Aorta (tissue), 5 donors: Measurements from ENCODE around the gene RSAD1. TPM values are rescaled to one million over a fixed set of nuclear protein-coding genes. Genes with fewer than 3 reads are reported as not detected.

Experiments used
- ATAC-seq: fragments of 200-7000 bp; cut with Tn5 transposase; one replicate; pipeline ENCODE4 v1.9.1; 2022; ENCODE audit warnings: moderate library complexity; ENCODE audit not compliant: low FRiP score
- DNase-seq, 2 donors: peaks; one replicate each; pipeline ENCODE4 v3.0.0-alpha.2; 2020
- H3K27ac ChIP-seq, 2 donors: one replicate each; pipeline ENCODE4 v1.5.1; 2013; ENCODE audit warnings: low read length in 2 of 2, mild to moderate bottlenecking in 2 of 2, moderate library complexity in 2 of 2, control low read depth in 1 of 2, inconsistent platforms in 1 of 2, low read depth in 1 of 2
- H3K27me3 ChIP-seq, 2 donors: one replicate each; pipeline ENCODE4 v1.6.1; 2013; ENCODE audit warnings: control low read depth in 1 of 2, low read length in 1 of 2, mild to moderate bottlenecking in 1 of 2, moderate library complexity in 1 of 2; ENCODE audit not compliant: insufficient read depth in 2 of 2, control insufficient read depth in 1 of 2
- H3K36me3 ChIP-seq, 2 donors: one replicate each; pipeline ENCODE4 v1.6.1; 2013; ENCODE audit warnings: control low read depth in 1 of 2, low read length in 1 of 2, mild to moderate bottlenecking in 1 of 2; ENCODE audit not compliant: insufficient read depth in 2 of 2, control insufficient read depth in 1 of 2
- H3K4me1 ChIP-seq, 2 donors: one replicate each; pipeline ENCODE4 v1.6.1; 2013; ENCODE audit warnings: low read length in 2 of 2, control low read depth in 1 of 2, mild to moderate bottlenecking in 1 of 2, moderate library complexity in 1 of 2; ENCODE audit not compliant: insufficient read depth in 2 of 2, control insufficient read depth in 1 of 2
- H3K4me3 ChIP-seq, 2 donors: one replicate each; pipeline ENCODE4 v1.5.1; 2013; ENCODE audit warnings: low read length in 2 of 2, control low read depth in 1 of 2, mild to moderate bottlenecking in 1 of 2
- H3K9me3 ChIP-seq: one replicate; pipeline ENCODE4 v1.6.1; 2013; ENCODE audit warnings: mild to moderate bottlenecking, low read length; ENCODE audit not compliant: control insufficient read depth
- WGBS, 2 donors: extraction: QIAGEN DNeasy Blood & Tissue Kit; methylation state at CpG; one replicate each; pipeline ENCODE4 v1.1.7; 2013; 5-methylcytosine and 5-hydroxymethylcytosine counted together
- intact Hi-C, 2 donors: fragments of 100-400 bp; cut with DNase I; formaldehyde crosslinking; loops; one replicate each; pipeline versions ENCODE4 v1.14.2 to v1.15.0; 2022
- polyA plus RNA-seq, 2 donors: library from polyadenylated mRNA; stranded (reverse); fragments of 200-250 nt; gene quantifications; one replicate each; pipeline ENCODE4 v1.2.3, GENCODE V29; 2013
- total RNA-seq, 2 donors: library from RNA; stranded (reverse); fragmentation: NEBNext Ultra II Directional; extraction: Animal tissue kit (Norgen Biotek cat#: 25700); gene quantifications; one replicate each; pipeline ENCODE4 v1.2.1, GENCODE V29; 2021
- donor health status: healthy with polysubstance abuse.
- donor health status: Bipolar disorder and iron deficiency.
- donor health status: DM: no; HTN: no; CAD: no.
- donor health status: DM: no; HTN: no; CAD: no.
- donor health status: DM: yes; HTN: yes; CAD: no.

Gene RSAD1
- total and polyA plus RNA-seq, 4 donors, result 12.1 to 42.3 (median 35.7) TPM

GRCh38 chr17:50481648-50482047 is 3.0 kb downstream of the RSAD1 start:
- intact Hi-C loops, result loop anchor here (2.0 to 5.0 kb wide), 7 partner anchors 61 to 491 kb away; no protein-coding TSS in a partner anchor
- WGBS, 2 donors, result 81 to 87% methylated on average over 4 of the region's 4 CpGs
- no peaks in the 10 kb centered on the region for H3K4me1 ChIP-seq
- H3K9me3 ChIP-seq, result no peaks in the 10 kb centered on the region
- no peaks in the 10 kb centered on the region for H3K27me3 ChIP-seq
- H3K36me3 ChIP-seq, result peaks cover 0 to 5% of the 10 kb centered on the region in 2 donors
- H3K27ac ChIP-seq, result no peak overlapping the region
- H3K4me3 ChIP-seq, result no peak overlapping the region
- no peak for ATAC-seq
- no peak for DNase-seq

DNA sequence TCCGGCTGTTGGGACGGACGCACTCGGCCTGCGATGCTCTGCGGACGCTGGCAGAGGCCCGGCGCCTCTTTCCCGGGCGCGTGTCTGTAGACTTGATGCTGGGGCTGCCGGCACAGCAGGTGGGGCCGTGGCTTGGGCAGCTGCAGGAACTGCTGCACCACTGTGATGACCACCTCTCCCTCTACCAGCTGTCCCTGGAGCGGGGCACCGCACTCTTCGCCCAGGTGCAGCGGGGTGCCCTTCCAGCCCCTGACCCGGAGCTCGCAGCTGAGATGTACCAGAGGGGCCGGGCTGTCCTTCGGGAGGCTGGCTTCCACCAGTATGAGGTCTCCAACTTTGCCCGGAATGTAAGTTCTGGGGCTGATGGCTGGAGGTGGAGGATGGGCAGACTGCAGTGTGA is 3.5 kb downstream of the RSAD1 start:
- Histone ChIP-seq H3K27me3 (no peaks in the 10 kb centered on the region), H3K27ac (peak overlapping the region in 1 of 2 donors; percentile 67), H3K36me3 (peaks cover 0 to 5% of the 10 kb centered on the region in 2 donors), H3K4me1 (no peaks in the 10 kb centered on the region), H3K4me3 (no peak overlapping the region), H3K9me3 (no peaks in the 10 kb centered on the region)
- 82% methylated on average over 23 of the region's 23 CpGs for WGBS, 2 donors
- ATAC-seq, result no peak
- peak in 1 of 2 donors; percentile 76 for DNase-seq
- intact Hi-C loops, result loop anchor here (2.0 to 5.0 kb wide), 7 partner anchors 60 to 490 kb away; no protein-coding TSS in a partner anchor

DNA sequence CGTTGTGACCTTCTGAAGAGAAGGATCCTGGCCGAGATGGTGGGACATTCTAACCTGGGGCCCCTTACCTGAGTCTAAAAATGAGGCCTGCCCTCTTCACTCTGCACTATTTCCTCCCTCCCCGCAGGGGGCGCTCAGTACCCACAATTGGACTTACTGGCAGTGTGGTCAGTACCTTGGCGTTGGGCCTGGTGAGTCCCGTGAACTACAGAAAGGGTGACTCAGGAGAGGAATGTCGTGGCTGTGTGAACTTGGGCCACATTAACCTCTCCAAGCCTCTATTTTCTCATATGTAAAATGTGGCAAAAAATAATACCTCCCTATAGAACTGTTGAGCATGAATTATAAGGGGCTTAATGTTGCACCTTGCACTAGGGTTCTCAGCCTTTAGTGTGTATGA is 3.9 kb downstream of the RSAD1 start:
- H3K36me3 ChIP-seq, result peaks cover 0 to 5% of the 10 kb centered on the region in 2 donors
- no peak overlapping the region for H3K4me3 ChIP-seq
- peak; percentile 97 to 98 for DNase-seq
- WGBS, 2 donors, result 6 to 9% methylated on average over 7 of the region's 7 CpGs
- ATAC-seq, result peak; percentile 90
- intact Hi-C loops, result loop anchor here (2.0 to 5.0 kb wide), 7 partner anchors 60 to 490 kb away; no protein-coding TSS in a partner anchor
- H3K27ac ChIP-seq, result peak overlapping the region in 1 of 2 donors; percentile 67
- H3K4me1 ChIP-seq, result no peaks in the 10 kb centered on the region
- no peaks in the 10 kb centered on the region for H3K9me3 ChIP-seq
- H3K27me3 ChIP-seq, result no peaks in the 10 kb centered on the region

DNA sequence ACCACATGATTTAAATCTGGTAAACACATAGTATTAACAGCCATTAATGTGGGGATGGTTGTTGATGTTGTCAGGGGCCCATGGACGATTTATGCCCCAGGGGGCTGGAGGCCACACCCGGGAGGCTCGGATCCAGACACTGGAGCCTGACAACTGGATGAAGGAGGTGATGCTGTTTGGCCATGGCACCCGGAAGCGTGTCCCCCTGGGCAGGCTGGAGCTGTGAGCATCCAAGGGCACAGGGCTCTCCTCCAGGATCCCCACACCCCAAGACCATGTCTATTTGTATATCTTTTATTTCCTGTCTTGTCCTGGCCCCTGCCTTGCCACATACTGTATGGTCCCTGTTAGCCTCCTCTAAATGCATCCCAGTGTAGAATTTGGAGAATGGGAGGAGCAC is 4.6 kb downstream of the RSAD1 start:
- H3K9me3 ChIP-seq, result no peaks in the 10 kb centered on the region
- H3K4me1 ChIP-seq, result no peaks in the 10 kb centered on the region
- 72 to 78% methylated on average over 3 to 5 of the region's 5 CpGs for WGBS, 2 donors
- no peak overlapping the region for H3K4me3 ChIP-seq
- H3K27me3 ChIP-seq, result no peaks in the 10 kb centered on the region
- H3K27ac ChIP-seq, result peak overlapping the region; percentile 53 to 83
- ATAC-seq (no peak), DNase-seq (peak in 1 of 2 donors; percentile 51)
- H3K36me3 ChIP-seq, result peaks cover 0 to 5% of the 10 kb centered on the region in 2 donors
- intact Hi-C loops, result loop anchor here (2.0 to 5.0 kb wide), 7 partner anchors 59 to 489 kb away; no protein-coding TSS in a partner anchor

DNA sequence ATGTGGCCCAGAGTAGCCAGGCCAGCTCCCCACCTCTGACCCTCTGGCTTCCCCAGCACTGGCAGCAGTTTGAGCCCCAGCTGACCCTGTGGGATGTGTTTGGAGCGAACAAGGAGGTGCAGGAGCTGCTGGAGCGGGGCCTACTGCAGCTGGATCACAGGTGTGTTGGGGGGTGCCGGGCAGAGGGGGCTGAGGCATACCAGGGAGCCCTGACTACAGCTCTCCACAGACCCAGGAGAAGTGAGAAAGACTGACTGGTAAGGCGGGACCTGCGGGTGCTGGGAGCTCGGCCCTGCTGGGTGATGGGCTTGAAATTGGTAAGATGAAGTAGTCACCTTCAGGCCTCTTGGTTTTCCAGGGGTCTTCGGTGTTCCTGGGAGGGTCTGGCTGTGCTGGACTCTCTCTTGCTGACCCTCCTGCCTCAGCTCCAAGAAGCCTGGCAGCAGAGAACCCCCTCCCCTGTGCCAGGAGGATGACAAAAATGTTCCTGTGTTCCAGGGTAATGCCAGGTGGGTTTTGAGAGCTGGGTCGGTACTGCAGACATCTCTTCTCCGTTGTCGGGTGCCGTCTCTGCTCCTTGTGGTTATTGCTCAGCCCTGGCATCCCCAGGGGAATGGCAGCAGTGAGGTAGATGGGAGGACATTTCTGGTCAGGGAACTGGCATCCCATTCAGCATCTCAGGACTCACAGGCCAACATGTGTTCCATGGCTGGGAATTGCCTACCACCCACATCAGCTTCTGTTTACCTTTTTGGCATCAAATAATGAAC is 5.9 kb downstream of the RSAD1 start:
- Histone ChIP-seq H3K36me3 (peaks cover 0 to 5% of the 10 kb centered on the region in 2 donors), H3K27me3 (no peaks in the 10 kb centered on the region), H3K9me3 (no peaks in the 10 kb centered on the region), H3K4me3 (no peak overlapping the region), H3K27ac (no peak overlapping the region), H3K4me1 (no peaks in the 10 kb centered on the region)
- DNase-seq (peak in 1 of 2 donors; percentile 55), ATAC-seq (no peak)
- WGBS, 2 donors, result 89 to 94% methylated on average over 11 of the region's 11 CpGs
- intact Hi-C loops, result loop anchor here (5.0 kb wide), 6 partner anchors 58 to 488 kb away; no protein-coding TSS in a partner anchor

DNA sequence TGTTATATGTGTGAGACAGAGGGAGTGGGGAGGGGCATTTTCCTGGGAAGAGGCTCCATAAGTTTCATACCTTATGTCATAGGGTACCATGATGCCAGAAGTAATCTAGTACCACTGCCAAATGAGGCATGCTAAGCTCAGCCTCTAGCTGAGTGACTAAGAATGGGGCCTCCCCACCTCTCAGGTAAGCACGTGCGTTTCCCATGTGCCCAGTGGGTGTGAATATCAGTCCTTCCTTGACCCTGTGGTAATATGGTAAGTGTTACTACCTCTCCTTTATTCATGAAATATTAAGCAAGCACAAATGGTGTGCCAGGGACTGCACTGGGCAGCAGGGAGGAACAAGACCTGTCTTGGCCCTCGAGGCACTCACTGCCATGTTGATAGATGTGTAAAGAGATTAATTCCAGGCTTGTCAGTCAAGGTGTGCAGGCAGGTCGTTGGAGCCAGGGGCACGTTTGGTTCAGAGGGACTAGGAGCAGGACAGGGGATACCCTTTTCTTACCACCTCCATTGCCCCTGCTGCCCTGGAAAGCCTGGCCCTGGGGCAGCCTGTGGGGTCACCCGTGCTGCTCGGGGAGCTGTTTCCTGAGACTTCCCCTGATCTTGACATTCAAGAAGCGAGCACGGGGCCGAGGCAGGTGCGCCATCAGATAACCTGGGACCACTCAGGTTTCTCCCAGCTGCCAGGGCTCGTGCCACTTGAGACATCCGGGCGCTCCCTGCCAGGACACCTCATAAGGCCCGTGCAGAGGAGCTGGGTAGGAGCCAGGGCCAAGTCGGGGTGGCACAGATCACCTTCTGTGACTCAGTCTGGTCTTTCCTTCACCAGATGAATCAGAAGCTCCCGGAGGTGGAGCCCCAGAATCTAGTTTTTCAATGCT is 8.8 kb downstream of the RSAD1 start:
- H3K4me3 ChIP-seq, result no peak overlapping the region
- H3K9me3 ChIP-seq, result no peaks in the 10 kb centered on the region
- peaks cover 0 to 5% of the 10 kb centered on the region in 2 donors for H3K36me3 ChIP-seq
- intact Hi-C loops, result no loop called here
- H3K27me3 ChIP-seq, result no peaks in the 10 kb centered on the region
- ATAC-seq, result no peak
- H3K4me1 ChIP-seq, result no peaks in the 10 kb centered on the region
- 79 to 80% methylated on average over 17 of the region's 17 CpGs for WGBS, 2 donors
- no peak for DNase-seq
- H3K27ac ChIP-seq, result no peak overlapping the region

GRCh38 chr17:50488880-50489279 is 10.2 kb downstream of the RSAD1 start:
- intact Hi-C loops, result no loop called here
- no peak overlapping the region for H3K27ac ChIP-seq
- no peaks in the 10 kb centered on the region for H3K27me3 ChIP-seq
- H3K4me1 ChIP-seq, result no peaks in the 10 kb centered on the region
- peak in 1 of 2 donors; percentile 39 for DNase-seq
- peaks cover 0 to 5% of the 10 kb centered on the region in 2 donors for H3K36me3 ChIP-seq
- no peak for ATAC-seq
- no peak overlapping the region for H3K4me3 ChIP-seq
- no peaks in the 10 kb centered on the region for H3K9me3 ChIP-seq
- WGBS, 2 donors, result 86 to 91% methylated on average over 2 of the region's 2 CpGs

- Histone ChIP-seq H3K36me3 (no peaks in the 10 kb centered on the region), H3K27me3 (no peaks in the 10 kb centered on the region), H3K4me3 (no peak overlapping the region), H3K4me1 (no peaks in the 10 kb centered on the region), H3K27ac (no peak overlapping the region), H3K9me3 (no peaks in the 10 kb centered on the region)
- no peak for DNase-seq
- no peak for ATAC-seq
- intact Hi-C loops, result no loop called here
- 55 to 61% methylated on average over 1 of the region's 1 CpG for WGBS, 2 donors
Measured at GRCh38 chr17:50491505-50491904, 12.8 kb downstream of the RSAD1 start.
